GM03348 (cell line): Measurements from ENCODE around the gene ARL17B.
"Not testable (repeated sequence)": the region's sequence is repeated elsewhere in the genome, so short reads cannot be mapped to it uniquely, and the experiment has no call there.

Experiments
- DNase-seq: peaks from one replicate; pipeline ENCODE4 v3.0.0; 2012; ENCODE audit warnings: low spot score

The ARL17B gene

DNA sequence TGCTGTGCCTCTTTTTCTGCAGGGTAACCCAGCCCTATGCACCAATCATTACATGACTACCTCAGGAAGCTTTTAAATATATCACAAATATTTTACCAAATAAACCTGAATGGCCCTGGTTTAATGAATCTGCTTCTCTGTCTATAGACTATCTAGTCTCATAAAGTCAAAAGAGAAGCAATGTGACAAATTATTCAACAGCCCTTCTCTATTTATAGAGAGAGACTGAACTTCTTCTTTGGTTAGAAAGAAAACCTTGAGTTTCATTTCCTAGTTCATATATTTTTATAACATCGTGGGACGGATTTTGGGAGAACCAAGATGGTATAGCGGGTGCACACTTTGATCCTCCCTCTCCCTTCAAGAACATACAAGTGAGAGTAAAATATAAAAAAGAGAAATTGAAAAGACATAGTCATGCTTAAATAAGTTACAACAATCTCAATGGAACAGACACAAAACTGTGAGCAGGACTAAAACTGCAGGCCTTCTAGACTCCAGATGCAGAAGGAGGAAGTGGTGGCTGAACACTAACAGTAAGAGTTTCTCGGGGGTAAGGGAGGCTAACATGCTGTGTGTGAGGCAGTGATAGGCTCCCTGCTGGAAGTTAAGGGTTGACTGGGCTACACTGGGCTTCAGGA, 70.5 kb downstream of the ARL17B start:
- not testable (repeated sequence) for DNase-seq

DNA sequence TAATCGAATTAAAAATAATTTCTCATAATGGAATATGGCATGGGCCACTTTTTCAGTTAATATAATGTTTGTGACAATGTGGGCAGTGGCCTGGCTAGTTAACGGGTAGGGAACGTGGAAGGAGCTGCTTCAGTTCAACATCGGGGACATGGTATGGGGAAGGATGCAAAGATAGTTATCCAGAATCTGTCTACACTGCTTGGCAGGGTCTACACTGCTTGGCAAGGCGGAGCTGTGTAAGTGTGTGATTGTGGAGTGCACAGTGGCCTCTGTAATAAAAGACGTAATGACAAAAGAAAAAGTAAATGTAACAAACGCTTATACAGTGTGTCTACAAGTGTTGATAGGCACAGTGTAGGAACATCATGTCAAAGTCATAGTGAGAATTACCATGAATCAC, 74.0 kb downstream of the ARL17B start:
- not testable (repeated sequence) for DNase-seq

GRCh38 chr17:46286764-46287221, 74.8 kb downstream of the ARL17B start:
- peak; percentile 31 for DNase-seq

GRCh38 chr17:46285500-46285899, 76.1 kb downstream of the ARL17B start:
- not testable (repeated sequence) for DNase-seq

GRCh38 chr17:46284467-46284866, 77.1 kb downstream of the ARL17B start:
- DNase-seq: not testable (repeated sequence)

GRCh38 chr17:46282635-46283034, 78.9 kb downstream of the ARL17B start:
- DNase-seq: not testable (repeated sequence)

DNA sequence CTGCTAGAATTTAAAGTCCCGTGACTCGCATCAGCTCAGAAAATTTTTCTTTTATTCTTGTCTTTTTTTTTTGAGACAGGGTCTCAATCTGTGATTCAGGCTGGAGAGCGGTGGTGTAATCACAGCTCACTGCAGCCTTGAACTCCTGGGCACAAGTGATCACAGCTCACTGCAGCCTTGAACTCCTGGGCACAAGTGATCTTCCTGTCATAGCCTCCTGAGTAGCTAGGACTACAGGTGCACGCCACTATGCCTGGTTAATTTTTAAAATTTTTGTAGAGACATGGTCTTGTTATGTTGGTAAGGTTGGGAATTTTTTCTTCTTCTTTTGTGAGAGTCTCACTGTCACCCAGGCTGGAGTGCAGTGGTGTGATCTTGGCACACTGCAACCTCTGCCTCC, 80.2 kb downstream of the ARL17B start:
- not testable (repeated sequence) for DNase-seq

DNA sequence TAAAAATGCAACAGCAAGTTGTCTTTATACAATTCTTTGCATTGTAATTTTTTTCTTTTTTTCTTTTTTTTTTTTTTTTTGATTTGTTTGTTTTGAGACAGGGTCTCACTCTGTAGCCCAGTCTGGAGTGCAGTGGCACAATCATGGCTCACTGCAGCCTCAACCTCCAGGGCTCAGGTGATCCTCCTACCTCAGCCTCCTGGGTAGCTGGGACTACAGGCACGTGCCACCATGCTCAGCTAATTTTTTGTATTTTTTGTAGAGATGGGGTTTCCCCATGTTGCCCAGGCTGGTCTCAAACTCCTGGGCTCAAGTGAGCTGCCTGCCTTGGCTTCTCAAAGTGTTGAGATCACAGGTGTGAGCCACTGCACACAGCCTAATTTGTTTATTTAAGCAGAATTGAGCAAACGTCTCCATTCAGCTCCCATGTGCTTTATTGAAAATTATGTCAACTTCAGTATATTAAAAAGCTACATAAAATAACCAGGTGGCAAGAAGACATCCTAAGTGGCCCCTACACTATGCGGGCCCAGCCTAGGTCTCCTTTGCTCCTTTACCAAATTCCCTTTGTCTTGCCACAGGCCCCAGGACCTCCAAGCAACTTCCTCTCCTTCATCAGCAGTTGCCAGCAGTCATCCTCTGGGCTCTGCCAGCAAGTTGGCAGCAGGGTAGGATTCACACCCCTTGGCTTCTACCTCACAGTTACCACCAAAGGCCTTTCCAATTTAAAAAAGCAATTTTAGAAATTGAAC, 84.7 kb downstream of the ARL17B start:
- not testable (repeated sequence) for DNase-seq

- DNase-seq: no peak
Observed at GRCh38 chr17:46274238-46274637, 87.3 kb downstream of the ARL17B start.

DNA sequence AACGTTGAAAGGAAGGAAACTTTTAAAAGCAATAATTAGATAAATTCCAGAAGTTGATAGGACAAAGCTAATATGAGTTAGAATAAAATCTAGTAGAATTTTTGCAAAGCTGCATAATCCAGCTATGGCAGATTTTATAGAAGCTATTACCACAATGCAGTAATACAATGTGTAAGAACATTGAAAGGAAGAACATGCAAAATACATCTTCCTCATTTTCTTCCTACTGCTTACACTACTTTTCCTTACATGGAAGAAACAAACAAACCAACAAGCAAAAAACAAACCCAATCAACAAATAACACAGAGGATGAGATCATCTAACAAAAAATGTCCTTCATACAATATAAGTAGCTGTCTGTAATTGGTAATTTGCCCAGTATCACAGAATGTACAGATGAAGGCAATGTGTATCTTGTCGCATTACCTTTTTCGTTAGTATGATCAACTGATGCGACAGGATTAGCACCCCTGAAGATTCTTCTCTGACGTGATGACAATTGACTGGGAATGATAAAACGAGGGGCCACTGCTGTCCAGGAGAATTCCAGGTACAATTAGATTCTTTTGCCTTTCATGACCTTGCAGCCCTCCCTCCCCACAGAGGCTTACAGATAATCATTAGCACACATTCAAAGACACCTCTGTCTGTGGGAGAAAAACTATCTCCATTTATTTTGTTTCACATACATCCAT, 87.9 kb downstream of the ARL17B start:
- DNase-seq: no peak

DNA sequence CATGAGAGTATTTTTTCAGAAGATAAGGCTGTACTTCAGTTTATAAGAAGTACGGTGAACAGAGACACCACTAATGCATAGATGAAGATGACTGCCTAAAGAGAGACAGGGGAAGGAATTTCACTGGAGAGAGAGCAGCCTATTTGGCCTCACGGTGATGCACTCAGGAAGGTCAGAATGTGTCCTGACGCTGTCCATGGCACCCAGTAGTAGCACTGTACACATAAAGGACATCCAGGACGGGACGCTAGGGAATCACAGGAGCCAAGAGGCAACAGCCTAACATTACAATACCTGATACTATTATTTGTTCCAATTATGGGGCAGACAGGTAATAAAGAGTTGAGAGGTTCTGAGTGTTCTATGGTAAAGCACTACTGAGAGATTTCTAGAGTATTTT, 91.5 kb downstream of the ARL17B start:
- no peak for DNase-seq

GRCh38 chr17:46266656-46267544, 94.7 kb downstream of the ARL17B start:
- peak; percentile 98 for DNase-seq

GRCh38 chr17:46266063-46266655, 95.4 kb downstream of the ARL17B start:
- DNase-seq: peak; percentile 20

- DNase-seq: peak; percentile 60
Observed at GRCh38 chr17:46264456-46265198, 96.9 kb downstream of the ARL17B start.

DNA sequence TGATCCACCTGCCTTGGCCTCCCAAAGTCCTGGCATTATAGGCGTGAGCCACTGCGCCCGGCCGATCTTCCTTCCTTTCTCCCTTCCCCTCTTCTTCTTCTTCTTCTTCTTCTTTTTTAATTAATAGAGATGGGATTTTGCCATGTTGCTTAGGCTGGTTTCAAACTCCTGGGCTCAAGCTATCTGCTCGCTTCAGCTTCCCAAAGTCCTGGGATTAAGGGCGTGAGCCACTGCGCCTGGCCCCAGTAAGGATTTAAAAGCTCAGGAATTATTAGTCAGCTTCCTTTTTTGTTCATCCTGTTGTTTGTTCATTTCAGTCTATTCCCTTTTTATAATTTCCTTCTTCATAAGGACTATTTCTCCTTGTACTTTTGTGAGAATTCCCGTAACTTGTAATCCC, 99.3 kb downstream of the ARL17B start:
- no peak for DNase-seq

GRCh38 chr17:46259845-46260661, 101.5 kb downstream of the ARL17B start:
- not testable (repeated sequence) for DNase-seq

DNA sequence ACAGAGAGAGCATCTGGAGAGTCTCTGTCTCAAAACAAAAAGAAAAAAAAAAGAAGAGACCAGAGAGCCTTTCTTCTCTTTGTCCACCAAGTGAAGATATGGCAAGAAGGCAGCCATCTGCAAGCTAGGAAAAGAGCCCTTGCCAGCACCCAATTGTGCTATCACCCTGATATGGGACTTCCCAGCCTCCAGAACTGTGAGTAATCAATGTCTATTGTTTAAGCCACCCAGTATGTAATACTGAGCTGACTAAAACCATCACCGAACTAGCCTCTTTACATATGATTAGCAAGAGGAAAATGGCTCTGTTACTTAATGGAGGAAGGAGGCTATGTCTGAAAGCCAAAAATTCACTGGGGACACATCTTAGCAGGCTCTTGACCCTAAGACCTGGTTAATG, 105.2 kb downstream of the ARL17B start:
- not testable (repeated sequence) for DNase-seq

- DNase-seq: not testable (repeated sequence)
Observed at GRCh38 chr17:46254215-46254614, 107.4 kb downstream of the ARL17B start.

DNA sequence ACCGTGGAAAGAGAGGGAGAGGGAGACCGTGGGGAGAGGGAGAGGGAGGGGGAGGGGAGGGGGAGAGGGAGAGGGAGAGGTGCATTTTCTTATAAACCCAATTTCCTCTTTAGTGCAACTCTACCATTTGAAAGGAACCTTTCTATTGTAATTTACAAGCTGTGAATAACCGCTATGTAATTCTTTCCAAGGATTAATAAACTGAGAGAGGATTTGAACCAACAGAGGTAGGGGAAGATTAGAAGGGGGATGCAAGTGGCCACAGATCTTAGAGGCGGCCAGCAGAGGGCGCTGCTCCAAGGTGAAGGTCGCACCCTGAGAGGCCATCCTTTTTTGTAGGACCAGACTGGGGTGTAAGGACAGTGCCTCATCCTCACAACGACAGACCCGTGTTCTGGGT, 107.8 kb downstream of the ARL17B start:
- DNase-seq: peak; percentile 66

DNA sequence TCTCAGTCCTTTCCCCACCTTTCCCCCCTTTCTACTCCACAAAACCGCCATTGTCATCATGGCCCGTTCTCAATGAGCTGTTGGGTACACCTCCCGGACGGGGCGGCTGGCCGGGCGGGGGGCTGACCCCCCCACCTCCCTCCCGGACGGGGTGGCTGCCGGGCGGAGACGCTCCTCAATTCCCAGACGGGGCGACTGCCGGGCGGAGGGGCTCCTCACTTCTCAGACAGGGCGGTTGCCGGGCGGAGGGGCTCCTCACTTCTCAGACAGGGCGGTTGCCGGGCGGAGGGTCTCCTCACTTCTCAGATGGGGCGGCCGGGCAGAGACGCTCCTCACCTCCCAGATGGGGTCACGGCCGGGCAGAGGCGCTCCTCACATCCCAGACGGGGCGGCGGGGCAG, 108.8 kb downstream of the ARL17B start:
- not testable (repeated sequence) for DNase-seq
